Neural cell (in vitro differentiated cells): ENCODE measurements around the gene OSBPL1A. TPM values are rescaled to one million over a fixed set of nuclear protein-coding genes. Genes with fewer than 3 reads are reported as not detected.

Experiments used
- H2AFZ ChIP-seq: fragments of 200-600, 300-800 bp; sonication (generic), shearing (Covaris generic); 2 replicates; pipeline ENCODE4 v1.6.0; 2014; ENCODE audit warnings: low read depth, mild to moderate bottlenecking, antibody characterized with exemption, low read length, moderate library complexity
- H3F3A ChIP-seq: fragments of 200-600 bp; shearing (Covaris generic); 2 replicates; pipeline ENCODE4 v1.6.1; 2016; ENCODE audit warnings: mild to moderate bottlenecking, moderate library complexity, mixed read lengths, antibody characterized with exemption, low read length; ENCODE audit not compliant: insufficient read depth, poor library complexity, severe bottlenecking
- H3K27ac ChIP-seq: fragments of 200-600, 300-800 bp; sonication (generic), shearing (Covaris generic); 2 replicates; pipeline ENCODE4 v1.5.1; 2014; ENCODE audit warnings: mild to moderate bottlenecking, low read length, moderate library complexity
- H3K27me3 ChIP-seq: fragments of 300-800, 200-600 bp; sonication (generic), shearing (Covaris generic); 2 replicates; pipeline ENCODE4 v1.6.0; 2014; ENCODE audit warnings: mild to moderate bottlenecking, low read depth, low read length, moderate library complexity; ENCODE audit not compliant: insufficient read depth
- H3K36me3 ChIP-seq: fragments of 300-800, 200-600 bp; sonication (generic), shearing (Covaris generic); 2 replicates; pipeline ENCODE4 v1.5.1; 2014; ENCODE audit warnings: mild to moderate bottlenecking, antibody characterized with exemption, low read length, moderate library complexity; ENCODE audit not compliant: insufficient read depth
- H3K4me2 ChIP-seq: fragments of 300-800, 200-600 bp; sonication (generic), shearing (Covaris generic); 2 replicates; pipeline ENCODE4 v1.6.0; 2014; ENCODE audit warnings: mild to moderate bottlenecking, low read length
- H3K4me3 ChIP-seq: fragments of 300-800, 200-600 bp; sonication (generic), shearing (Covaris generic); 2 replicates; pipeline ENCODE4 v1.5.1; 2014; ENCODE audit warnings: mild to moderate bottlenecking, low read length, moderate library complexity
- H3K79me2 ChIP-seq: fragments of 200-600 bp; shearing (Covaris generic); replicated peaks from 2 replicates; pipeline ENCODE4 v1.6.0; 2014; ENCODE audit warnings: mild to moderate bottlenecking, low read length, moderate library complexity; ENCODE audit not compliant: insufficient read depth
- H3K9ac ChIP-seq: fragments of 300-800, 200-600 bp; sonication (generic), shearing (Covaris generic); 2 replicates; pipeline ENCODE4 v1.6.1; 2016; ENCODE audit warnings: mild to moderate bottlenecking, low read length, mixed read lengths
- H3K9me2 ChIP-seq: fragments of 200-600 bp; shearing (Covaris generic); 2 replicates; pipeline ENCODE4 v1.6.1; 2016; ENCODE audit warnings: mild to moderate bottlenecking, low read length, mixed read lengths; ENCODE audit not compliant: insufficient read depth
- H3K9me3 ChIP-seq: fragments of 200-600, 300-800 bp; sonication (generic), shearing (Covaris generic); 2 replicates; pipeline ENCODE4 v1.6.1; 2016; ENCODE audit warnings: mild to moderate bottlenecking, mixed run types, low read length, moderate library complexity, mixed read lengths
- H4K20me1 ChIP-seq: fragments of 200-600 bp; shearing (Covaris generic); 2 replicates; pipeline ENCODE4 v1.6.1; 2016; ENCODE audit warnings: mild to moderate bottlenecking, mixed run types; ENCODE audit not compliant: insufficient read depth
- CTCF ChIP-seq: fragments of 450-650 bp; IDR thresholded peaks from 2 replicates; pipeline ENCODE4 v1.5.1; 2014; ENCODE audit warnings: antibody characterized with exemption, mild to moderate bottlenecking, moderate library complexity; ENCODE audit not compliant: poor library complexity, severe bottlenecking
- EP300 ChIP-seq: fragments of 450-650 bp; conservative IDR thresholded peaks from 2 replicates; pipeline ENCODE4 v1.6.1; 2014; ENCODE audit warnings: antibody characterized with exemption, mild to moderate bottlenecking, moderate library complexity; ENCODE audit not compliant: poor library complexity, severe bottlenecking
- EZH2 ChIP-seq: fragments of 200-600, 300-800 bp; shearing (Covaris generic), sonication (generic); IDR thresholded peaks from 2 replicates; pipeline ENCODE4 v1.6.1; 2014; ENCODE audit warnings: antibody characterized with exemption, low read length, borderline replicate concordance, mild to moderate bottlenecking; ENCODE audit not compliant: insufficient read depth, poor library complexity, severe bottlenecking
- MXI1 ChIP-seq: fragments of 450-650 bp; conservative IDR thresholded peaks from 2 replicates; pipeline ENCODE4 v1.6.1; 2014; ENCODE audit warnings: antibody characterized with exemption, mild to moderate bottlenecking; ENCODE audit not compliant: poor library complexity, severe bottlenecking
- POLR2AphosphoS5 ChIP-seq: IDR thresholded peaks from 2 replicates; pipeline ENCODE4 v1.6.1; 2012
- RAD21 ChIP-seq: fragments of 450-650 bp; conservative IDR thresholded peaks from 2 replicates; pipeline ENCODE4 v1.6.1; 2014; ENCODE audit warnings: antibody characterized with exemption, mild to moderate bottlenecking, moderate library complexity
- REST ChIP-seq: IDR thresholded peaks from 2 replicates; pipeline ENCODE4 v1.6.1; 2012; ENCODE audit warnings: borderline replicate concordance
- SMC3 ChIP-seq: fragments of 450-650 bp; conservative IDR thresholded peaks from 2 replicates; pipeline ENCODE4 v1.6.1; 2014; ENCODE audit warnings: antibody characterized with exemption, mild to moderate bottlenecking, moderate library complexity; ENCODE audit not compliant: poor library complexity
- TAF1 ChIP-seq: IDR thresholded peaks from 2 replicates; pipeline ENCODE4 v1.6.1; 2012; ENCODE audit warnings: low read depth
- polyA plus RNA-seq: library from polyadenylated mRNA; depleted of rRNA; stranded (reverse); fragments of >200 nt; gene quantifications from 2 replicates; pipeline ENCODE4 v1.2.3, GENCODE V29; 2014

The OSBPL1A gene
- polyA plus RNA-seq, 1 donor from 2014 or later: 24.9 TPM

GRCh38 chr18:24402209-24402785, 4.7 kb upstream of the OSBPL1A start:
- Histone ChIP-seq H3K9ac (no peak overlapping the region), H4K20me1 (no peaks in the 10 kb centered on the region), H3K27me3 (no peaks in the 10 kb centered on the region), H2AFZ (no peak overlapping the region), H3K27ac (no peak overlapping the region), H3K36me3 (no peaks in the 10 kb centered on the region), H3K79me2 (no peaks in the 10 kb centered on the region), H3K4me2 (no peak overlapping the region), H3K9me3 (peaks cover 3% of the 10 kb centered on the region), H3K9me2 (no peaks in the 10 kb centered on the region), H3F3A (no peaks in the 10 kb centered on the region), H3K4me3 (no peak overlapping the region)
- TF ChIP-seq TAF1: no peak
- no peak for TF ChIP-seq RAD21
- TF ChIP-seq REST: no peak
- no peak for TF ChIP-seq EP300
- no peak for TF ChIP-seq MXI1
- TF ChIP-seq CTCF: no peak
- TF ChIP-seq EZH2: no peak
- no peak for TF ChIP-seq SMC3
- TF ChIP-seq POLR2AphosphoS5: no peak

- peaks cover 4% of the 10 kb centered on the region for H3K79me2 ChIP-seq
- H3K4me3 ChIP-seq: no peak overlapping the region
- no peak overlapping the region for H3K27ac ChIP-seq
- no peak overlapping the region for H3K4me2 ChIP-seq
- peaks cover 3% of the 10 kb centered on the region for H3K9me3 ChIP-seq
- no peak overlapping the region for H3K9ac ChIP-seq
- H3K36me3 ChIP-seq: no peaks in the 10 kb centered on the region
- H3F3A ChIP-seq: no peaks in the 10 kb centered on the region
- no peaks in the 10 kb centered on the region for H4K20me1 ChIP-seq
- no peak for TF ChIP-seq RAD21
- no peak for TF ChIP-seq SMC3
- TF ChIP-seq EZH2: no peak
- TF ChIP-seq TAF1: no peak
- no peak for TF ChIP-seq EP300
- TF ChIP-seq MXI1: no peak
- TF ChIP-seq REST: no peak
- TF ChIP-seq CTCF: no peak
- H3K9me2 ChIP-seq: no peaks in the 10 kb centered on the region
- H2AFZ ChIP-seq: no peak overlapping the region
- no peaks in the 10 kb centered on the region for H3K27me3 ChIP-seq
Measured at GRCh38 chr18:24400587-24400986, 3.0 kb upstream of the OSBPL1A start.
